Endothelial cell of umbilical vein (primary cell): ENCODE data around the gene ERBB4. TPM values are rescaled to one million over a fixed set of nuclear protein-coding genes. Genes with fewer than 3 reads are reported as not detected.

Source experiments
- BruUV-seq: library from RNA; stranded (reverse); fragments of 400-500 nt; replicated peaks from 2 replicates; lab custom pipeline; 2021; lab: Mats Ljungman, UMichigan
- CTCF ChIA-PET: fragments of 300-600, 350-600 bp; sonication (Branson Sonifier 250); formaldehyde crosslinking; loops from one replicate; lab custom pipeline; 2021; ENCODE audit warnings: antibody characterized with exemption, inconsistent platforms; lab: Charles Lee
- POLR2A ChIA-PET: fragments of 300-600, 350-600 bp; sonication (Branson Sonifier 250); formaldehyde crosslinking; loops from one replicate; lab custom pipeline; 2021; ENCODE audit warnings: antibody characterized with exemption, inconsistent platforms; lab: Charles Lee
- DNase-seq: peaks from one replicate; pipeline ENCODE4 v3.0.0-alpha.2; 2011; ENCODE audit warnings: low read depth, low spot score
- FAIRE-seq: peaks from 2 replicates; lab custom pipeline; 2011; peaks lifted over from hg19 to GRCh38; lab: Jason Lieb, UNC
- H2AFZ ChIP-seq: 2 replicates; pipeline ENCODE4 v1.6.0; 2012; ENCODE audit warnings: low read depth, low read length, control low read depth, inconsistent platforms
- H3K27ac ChIP-seq: 2 replicates; pipeline ENCODE4 v1.5.1; 2011; ENCODE audit warnings: low read depth, mild to moderate bottlenecking, control low read depth, low read length, moderate library complexity; ENCODE audit not compliant: insufficient read depth
- H3K27me3 ChIP-seq, 2 experiments: 2 replicates each; pipeline versions ENCODE4 v1.6.0 to v1.6.1; 2011; ENCODE audit warnings: low read length in 2 of 2, mixed read lengths in 1 of 2; ENCODE audit not compliant: control insufficient read depth in 2 of 2, insufficient read depth in 2 of 2
- H3K36me3 ChIP-seq, 2 experiments: 2 replicates in 1 of 2; 3 replicates in 1 of 2; pipeline ENCODE4 v1.5.1; 2011; ENCODE audit warnings: low read length in 2 of 2, mild to moderate bottlenecking in 1 of 2, moderate library complexity in 1 of 2; ENCODE audit not compliant: control insufficient read depth in 2 of 2, insufficient read depth in 2 of 2; ENCODE audit errors: extremely low read depth in 1 of 2
- H3K4me1 ChIP-seq: 3 replicates; pipeline ENCODE4 v1.5.1; 2011; ENCODE audit warnings: mild to moderate bottlenecking, low read length; ENCODE audit not compliant: control insufficient read depth, insufficient read depth; ENCODE audit errors: extremely low read depth
- H3K4me2 ChIP-seq: 2 replicates; pipeline ENCODE4 v1.6.1; 2011; ENCODE audit warnings: low read length, control low read depth, mixed read lengths; ENCODE audit not compliant: insufficient read depth
- H3K4me3 ChIP-seq, 3 experiments: fragments of 200-600 bp in 1 of 3; sonication (generic), shearing (Covaris generic) in 1 of 3; replicated peaks in 1 of 3; 2 replicates each; pipeline ENCODE4 v1.5.1; 2011 to 2016; ENCODE audit warnings: control low read depth in 3 of 3, low read length in 3 of 3, mild to moderate bottlenecking in 2 of 3, inconsistent platforms in 1 of 3, low read depth in 1 of 3, moderate library complexity in 1 of 3; ENCODE audit not compliant: insufficient read depth in 1 of 3
- H3K79me2 ChIP-seq: 2 replicates; pipeline ENCODE4 v1.6.0; 2012; ENCODE audit warnings: low read length, inconsistent platforms; ENCODE audit not compliant: control insufficient read depth, insufficient read depth
- H3K9ac ChIP-seq: replicated peaks from 2 replicates; pipeline ENCODE3; 2011; ENCODE audit warnings: low read length, control low read depth; ENCODE audit not compliant: insufficient read depth; ENCODE audit errors: extremely low read depth
- H3K9me1 ChIP-seq: replicated peaks from 3 replicates; pipeline ENCODE4 v1.6.0; 2011; ENCODE audit warnings: mild to moderate bottlenecking, low read length; ENCODE audit not compliant: control insufficient read depth, insufficient read depth; ENCODE audit errors: extremely low read depth
- H3K9me3 ChIP-seq: replicated peaks from 2 replicates; pipeline ENCODE4 v1.5.1; 2012; ENCODE audit warnings: low read length, inconsistent platforms; ENCODE audit not compliant: control insufficient read depth, insufficient read depth
- H4K20me1 ChIP-seq: replicated peaks from 2 replicates; pipeline ENCODE3; 2011; ENCODE audit warnings: mild to moderate bottlenecking, low read length; ENCODE audit not compliant: control insufficient read depth, insufficient read depth; ENCODE audit errors: extremely low read depth
- EZH2 ChIP-seq: IDR thresholded peaks from 2 replicates; pipeline ENCODE4 v1.6.1; 2012; ENCODE audit warnings: borderline replicate concordance, low read depth, mild to moderate bottlenecking, moderate library complexity, low read length, inconsistent platforms; ENCODE audit not compliant: severe bottlenecking
- FOS ChIP-seq: IDR thresholded peaks from 2 replicates; pipeline ENCODE4 v1.6.1; 2011; ENCODE audit warnings: mild to moderate bottlenecking, low read length, moderate library complexity, borderline replicate concordance; ENCODE audit not compliant: insufficient read depth
- GATA2 ChIP-seq: IDR thresholded peaks from 2 replicates; pipeline ENCODE4 v1.7.0; 2011; ENCODE audit warnings: low read depth, mild to moderate bottlenecking, moderate library complexity, mixed read lengths, low read length; ENCODE audit not compliant: insufficient read length, insufficient read depth
- JUN ChIP-seq: IDR thresholded peaks from 2 replicates; pipeline ENCODE4 v1.6.1; 2011; ENCODE audit warnings: borderline replicate concordance, low read depth; ENCODE audit not compliant: insufficient read length, insufficient read depth
- MYC ChIP-seq: IDR thresholded peaks from one replicate; pipeline ENCODE4 v1.6.1; 2011; ENCODE audit warnings: mild to moderate bottlenecking, low read depth, low read length
- POLR2A ChIP-seq: IDR thresholded peaks from 2 replicates; pipeline ENCODE4 v1.6.1; 2012; ENCODE audit warnings: low read depth, mild to moderate bottlenecking, control low read depth, low read length
- POLR2AphosphoS5 ChIP-seq: IDR thresholded peaks from 2 replicates; pipeline ENCODE4 v1.6.1; 2012; ENCODE audit warnings: low read depth, mild to moderate bottlenecking, control low read depth, low read length, moderate library complexity; ENCODE audit not compliant: insufficient read depth
- dilution Hi-C: fragments of 300-500 bp; cut with MboI; formaldehyde crosslinking; loops from one replicate; pipeline ENCODE4 v1.15.0; 2019; ENCODE audit warnings: low sequenced_read_pairs; ENCODE audit not compliant: extremely low pct_ligation_motif_present
- intact Hi-C: fragments of 100-400 bp; cut with micrococcal nuclease; formaldehyde crosslinking; loops from one replicate; pipeline ENCODE4 v1.10.0; 2022
- polyA plus RNA-seq, 4 experiments: library from polyadenylated mRNA; depleted of rRNA in 3 of 4; stranded (reverse) in 3 of 4; unstranded in 1 of 4; fragments of >200 nt; gene quantifications; 2 replicates each; pipeline versions ENCODE4 v1.2.1 to v1.2.3, GENCODE V29; 2011 to 2012; ENCODE audit warnings: missing spikeins in 1 of 4
- total RNA-seq: library from RNA; stranded (reverse); gene quantifications from 2 replicates; pipeline ENCODE4 v1.2.3, GENCODE V29; 2021
- TF ChIP-seq, protein P1 (sequence below), 2 donors: IDR thresholded peaks; 1 replicate in 1 of 2; 2 replicates in 1 of 2; pipeline ENCODE4 v1.5.1; 2011; ENCODE audit warnings: low read length in 2 of 2, mild to moderate bottlenecking in 2 of 2, moderate library complexity in 2 of 2, control low read depth in 1 of 2, inconsistent platforms in 1 of 2, low read depth in 1 of 2; ENCODE audit not compliant: insufficient read depth in 1 of 2; ENCODE audit errors: extremely low read depth in 1 of 2
- TF ChIP-seq, protein P2 (sequence below): IDR thresholded peaks from 2 replicates; pipeline ENCODE4 v1.6.1; 2011; ENCODE audit not compliant: insufficient read depth, insufficient read length

Gene ERBB4
- total and polyA plus RNA-seq, 2 donors (not counting 3 experiments of a cell fraction or from before 2014, with no cell fraction given): 0.01 to 0.27 TPM

DNA sequence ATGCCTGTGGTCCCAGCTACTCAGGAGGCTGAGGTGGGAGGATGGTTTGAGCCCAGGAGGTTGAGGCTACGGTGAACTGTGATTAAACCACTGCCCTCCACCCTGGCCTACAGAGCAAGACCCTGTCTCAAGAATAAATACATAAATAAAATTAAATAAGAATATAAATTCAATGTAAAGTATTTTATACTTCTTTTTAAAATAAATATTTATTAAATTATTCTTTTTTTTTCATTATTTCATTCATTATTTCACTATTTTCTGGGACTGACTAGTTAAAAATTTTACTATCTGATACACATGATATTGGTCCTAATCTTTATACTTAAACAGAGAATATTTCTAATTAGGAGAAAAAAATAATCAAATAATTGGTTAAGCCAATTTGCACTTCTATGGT lies 917.6 kb downstream of the ERBB4 start:
- BruUV-seq: no TSS peak
- no peak for FAIRE-seq
- CTCF ChIA-PET: no interaction called here
- no peak overlapping the region for H3K27ac ChIP-seq
- H3K79me2 ChIP-seq: no peaks in the 10 kb centered on the region
- TF ChIP-seq POLR2A (no peak), POLR2AphosphoS5 (no peak), FOS (no peak), JUN (no peak), MYC (no peak), EZH2 (no peak), GATA2 (no peak)
- TF ChIP-seq, protein P1, sequence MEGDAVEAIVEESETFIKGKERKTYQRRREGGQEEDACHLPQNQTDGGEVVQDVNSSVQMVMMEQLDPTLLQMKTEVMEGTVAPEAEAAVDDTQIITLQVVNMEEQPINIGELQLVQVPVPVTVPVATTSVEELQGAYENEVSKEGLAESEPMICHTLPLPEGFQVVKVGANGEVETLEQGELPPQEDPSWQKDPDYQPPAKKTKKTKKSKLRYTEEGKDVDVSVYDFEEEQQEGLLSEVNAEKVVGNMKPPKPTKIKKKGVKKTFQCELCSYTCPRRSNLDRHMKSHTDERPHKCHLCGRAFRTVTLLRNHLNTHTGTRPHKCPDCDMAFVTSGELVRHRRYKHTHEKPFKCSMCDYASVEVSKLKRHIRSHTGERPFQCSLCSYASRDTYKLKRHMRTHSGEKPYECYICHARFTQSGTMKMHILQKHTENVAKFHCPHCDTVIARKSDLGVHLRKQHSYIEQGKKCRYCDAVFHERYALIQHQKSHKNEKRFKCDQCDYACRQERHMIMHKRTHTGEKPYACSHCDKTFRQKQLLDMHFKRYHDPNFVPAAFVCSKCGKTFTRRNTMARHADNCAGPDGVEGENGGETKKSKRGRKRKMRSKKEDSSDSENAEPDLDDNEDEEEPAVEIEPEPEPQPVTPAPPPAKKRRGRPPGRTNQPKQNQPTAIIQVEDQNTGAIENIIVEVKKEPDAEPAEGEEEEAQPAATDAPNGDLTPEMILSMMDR (IDR thresholded peaks at IDR 0.05; ENCODE audit: extremely low read depth in 1 of 2, insufficient read depth in 1 of 2, low read depth in 1 of 2, low read length in 2 of 2): no peak
- TF ChIP-seq, protein P2, sequence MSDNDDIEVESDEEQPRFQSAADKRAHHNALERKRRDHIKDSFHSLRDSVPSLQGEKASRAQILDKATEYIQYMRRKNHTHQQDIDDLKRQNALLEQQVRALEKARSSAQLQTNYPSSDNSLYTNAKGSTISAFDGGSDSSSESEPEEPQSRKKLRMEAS: no peak
- POLR2A ChIA-PET: no interaction called here
- H3K9me1 ChIP-seq: no peaks in the 10 kb centered on the region
- H3K4me1 ChIP-seq: peaks cover 8% of the 10 kb centered on the region
- no peak overlapping the region for H3K4me2 ChIP-seq
- no peaks in the 10 kb centered on the region for H3K9me3 ChIP-seq
- H3K36me3 ChIP-seq: no peaks in the 10 kb centered on the region
- no peak overlapping the region for H3K4me3 ChIP-seq
- no peaks in the 10 kb centered on the region for H3K27me3 ChIP-seq
- no peak overlapping the region for H3K9ac ChIP-seq
- intact Hi-C loops: no loop called here
- H4K20me1 ChIP-seq: no peaks in the 10 kb centered on the region
- dilution Hi-C loops: no loop called here
- H2AFZ ChIP-seq: no peak overlapping the region
- DNase-seq: no peak
